ENCODE data around the gene THADA. TPM values are rescaled to one million over a fixed set of nuclear protein-coding genes. Genes with fewer than 3 reads are reported as not detected.

Gene THADA
- total and polyA plus RNA-seq, 2 experiments from 2014 or later: 10.8 to 18.8 TPM

DNA sequence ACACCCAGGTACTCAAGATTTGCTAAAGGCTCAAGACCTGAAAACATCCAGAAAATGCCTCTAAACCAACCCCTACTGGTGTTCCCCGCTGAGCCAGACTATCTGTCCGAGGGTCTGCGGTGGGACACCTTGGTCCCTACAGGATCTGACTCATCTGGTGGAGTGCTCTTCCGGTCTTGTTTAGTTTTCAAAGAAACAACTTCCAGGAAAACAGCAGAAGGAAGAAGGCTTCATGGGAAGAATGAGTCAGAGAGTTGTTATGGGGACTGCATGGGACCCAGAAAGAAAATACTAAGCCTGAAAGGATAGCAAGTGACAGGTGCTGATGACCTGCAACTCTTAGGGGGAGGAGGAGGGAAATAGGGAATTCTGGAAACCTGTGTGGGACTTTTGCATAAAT, 410.7 kb downstream of the THADA start:
- Histone ChIP-seq H3K27ac (peak overlapping the region; percentile 52), H2AFZ (no peak overlapping the region), H3K4me1 (ENCODE audit: insufficient read depth) (peaks cover 13% of the 10 kb centered on the region), H3K9me2 (replicated peaks; ENCODE audit: insufficient read depth) (no peaks in the 10 kb centered on the region), H3K79me2 (no peaks in the 10 kb centered on the region), H4K20me1 (ENCODE audit: insufficient read depth, poor library complexity, severe bottlenecking) (no peaks in the 10 kb centered on the region), H3K27me3 (no peaks in the 10 kb centered on the region), H3K4me3 (no peak overlapping the region), H3K4me2 (no peak overlapping the region), H3K9me3 (ENCODE audit: low read depth) (no peaks in the 10 kb centered on the region), H3K36me3 (replicated peaks; ENCODE audit: insufficient read depth, low read depth) (no peaks in the 10 kb centered on the region)
- WGBS (ENCODE audit: low lambda C conversion rate, missing lambda C conversion rate): 89% methylated on average over 4 of the region's 4 CpGs
- DNase-seq (ENCODE audit: low spot score): no peak
- TF ChIP-seq EZH2phosphoT487 (IDR thresholded peaks at IDR 0.05; ENCODE audit: low read depth, severe bottlenecking, unreplicated experiment): no peak
- TF ChIP-seq, protein P1, sequence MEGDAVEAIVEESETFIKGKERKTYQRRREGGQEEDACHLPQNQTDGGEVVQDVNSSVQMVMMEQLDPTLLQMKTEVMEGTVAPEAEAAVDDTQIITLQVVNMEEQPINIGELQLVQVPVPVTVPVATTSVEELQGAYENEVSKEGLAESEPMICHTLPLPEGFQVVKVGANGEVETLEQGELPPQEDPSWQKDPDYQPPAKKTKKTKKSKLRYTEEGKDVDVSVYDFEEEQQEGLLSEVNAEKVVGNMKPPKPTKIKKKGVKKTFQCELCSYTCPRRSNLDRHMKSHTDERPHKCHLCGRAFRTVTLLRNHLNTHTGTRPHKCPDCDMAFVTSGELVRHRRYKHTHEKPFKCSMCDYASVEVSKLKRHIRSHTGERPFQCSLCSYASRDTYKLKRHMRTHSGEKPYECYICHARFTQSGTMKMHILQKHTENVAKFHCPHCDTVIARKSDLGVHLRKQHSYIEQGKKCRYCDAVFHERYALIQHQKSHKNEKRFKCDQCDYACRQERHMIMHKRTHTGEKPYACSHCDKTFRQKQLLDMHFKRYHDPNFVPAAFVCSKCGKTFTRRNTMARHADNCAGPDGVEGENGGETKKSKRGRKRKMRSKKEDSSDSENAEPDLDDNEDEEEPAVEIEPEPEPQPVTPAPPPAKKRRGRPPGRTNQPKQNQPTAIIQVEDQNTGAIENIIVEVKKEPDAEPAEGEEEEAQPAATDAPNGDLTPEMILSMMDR (IDR thresholded peaks at IDR 0.05; ENCODE audit: poor library complexity): no peak
- TF ChIP-seq EZH2 (IDR thresholded peaks at IDR 0.05; ENCODE audit: borderline replicate concordance): no peak

DNA sequence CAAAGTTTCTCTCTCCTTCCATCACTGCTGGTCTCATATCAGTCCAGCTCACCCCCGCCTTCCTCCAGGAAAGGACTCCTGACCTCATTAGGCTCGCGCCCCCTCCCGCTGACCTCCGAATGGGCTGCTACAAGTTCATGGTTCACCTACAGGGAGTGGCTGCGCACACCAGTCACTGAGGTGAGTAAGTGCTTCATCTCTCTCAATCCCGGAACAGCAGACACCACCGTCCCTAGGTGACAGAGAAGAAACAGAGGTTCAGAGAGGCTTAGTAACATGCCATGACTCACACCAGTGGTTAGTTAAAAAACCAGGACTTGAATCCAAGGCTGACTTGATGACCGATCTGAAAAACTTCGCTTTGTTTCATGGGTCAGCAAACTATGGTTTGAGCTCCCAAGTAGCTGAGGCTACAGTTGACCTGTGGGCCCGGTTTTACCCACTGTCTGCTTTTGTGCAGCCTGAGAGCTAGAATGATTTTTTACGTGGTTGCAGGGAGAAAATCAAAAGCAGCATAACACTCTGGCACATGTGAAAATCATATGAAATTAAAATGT, 411.4 kb downstream of the THADA start:
- no peak overlapping the region for H2AFZ ChIP-seq
- no peak overlapping the region for H3K4me2 ChIP-seq
- no peaks in the 10 kb centered on the region for H3K79me2 ChIP-seq
- no peaks in the 10 kb centered on the region for H3K27me3 ChIP-seq
- no peak overlapping the region for H3K4me3 ChIP-seq
- peaks cover 16% of the 10 kb centered on the region for H3K4me1 ChIP-seq (ENCODE audit: insufficient read depth)
- no peak for TF ChIP-seq EZH2 (IDR thresholded peaks at IDR 0.05; ENCODE audit: borderline replicate concordance)
- TF ChIP-seq EZH2phosphoT487 (IDR thresholded peaks at IDR 0.05; ENCODE audit: low read depth, severe bottlenecking, unreplicated experiment): no peak
- TF ChIP-seq, protein P1 (IDR thresholded peaks at IDR 0.05; ENCODE audit: poor library complexity): no peak
- H3K9me2 ChIP-seq (replicated peaks; ENCODE audit: insufficient read depth): no peaks in the 10 kb centered on the region
- peak overlapping the region; percentile 52 for H3K27ac ChIP-seq
- WGBS (ENCODE audit: low lambda C conversion rate, missing lambda C conversion rate): 63% methylated on average over 12 of the region's 12 CpGs
- H4K20me1 ChIP-seq (ENCODE audit: insufficient read depth, poor library complexity, severe bottlenecking): no peaks in the 10 kb centered on the region
- H3K36me3 ChIP-seq (replicated peaks; ENCODE audit: insufficient read depth, low read depth): no peaks in the 10 kb centered on the region
- H3K9me3 ChIP-seq (ENCODE audit: low read depth): no peaks in the 10 kb centered on the region
- DNase-seq (ENCODE audit: low spot score): peak; percentile 60

DNA sequence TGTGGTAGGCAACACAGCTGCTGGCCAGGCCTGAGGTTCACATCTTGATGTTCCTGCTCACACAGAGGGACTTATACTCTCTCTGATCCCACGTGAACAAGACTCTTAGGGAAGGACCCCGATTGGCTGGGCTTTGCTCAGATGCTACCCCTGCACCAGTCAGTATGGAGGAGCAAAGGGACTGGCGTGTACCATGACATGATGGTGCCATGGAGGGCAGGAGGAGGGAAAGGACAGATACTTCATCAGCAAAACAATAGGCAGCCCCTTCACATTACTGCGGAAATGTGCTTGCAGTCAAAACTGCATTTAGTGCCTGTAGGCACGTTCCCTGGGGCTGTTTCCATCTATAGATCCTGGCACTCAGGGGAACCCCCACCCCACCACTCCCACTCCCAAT, 412.1 kb downstream of the THADA start:
- no peak overlapping the region for H3K27ac ChIP-seq
- WGBS (ENCODE audit: low lambda C conversion rate, missing lambda C conversion rate): 67% methylated on average over 5 of the region's 5 CpGs

More for the DNA sequence above, 412.1 kb downstream of the THADA start:
- no peaks in the 10 kb centered on the region for H3K9me3 ChIP-seq (ENCODE audit: low read depth)
- peaks cover 23% of the 10 kb centered on the region for H3K4me1 ChIP-seq (ENCODE audit: insufficient read depth)
- H3K4me3 ChIP-seq: no peak overlapping the region
- no peaks in the 10 kb centered on the region for H4K20me1 ChIP-seq (ENCODE audit: insufficient read depth, poor library complexity, severe bottlenecking)
- TF ChIP-seq, protein P1 (IDR thresholded peaks at IDR 0.05; ENCODE audit: poor library complexity): no peak
- TF ChIP-seq EZH2phosphoT487 (IDR thresholded peaks at IDR 0.05; ENCODE audit: low read depth, severe bottlenecking, unreplicated experiment): no peak
- no peak for TF ChIP-seq EZH2 (IDR thresholded peaks at IDR 0.05; ENCODE audit: borderline replicate concordance)
- H2AFZ ChIP-seq: no peak overlapping the region
- no peaks in the 10 kb centered on the region for H3K9me2 ChIP-seq (replicated peaks; ENCODE audit: insufficient read depth)
- no peak overlapping the region for H3K4me2 ChIP-seq
- no peaks in the 10 kb centered on the region for H3K79me2 ChIP-seq
- H3K36me3 ChIP-seq (replicated peaks; ENCODE audit: insufficient read depth, low read depth): no peaks in the 10 kb centered on the region
- no peak for DNase-seq (ENCODE audit: low spot score)
- H3K27me3 ChIP-seq: no peaks in the 10 kb centered on the region

Measured in hepatocyte (in vitro differentiated cells).